SK-N-SH (cell line): ENCODE data around the gene ZEB1.
"Not testable (repeated sequence)": the region's sequence is repeated elsewhere in the genome, so short reads cannot be mapped to it uniquely, and the experiment has no call there.

Experiments
- CTCF ChIP-seq: fragments of 200-600 bp; sonication (generic); IDR thresholded peaks from 2 replicates; pipeline ENCODE4 v1.6.1; 2017; ENCODE audit warnings: antibody characterized with exemption, mild to moderate bottlenecking, moderate library complexity
- ELF1 ChIP-seq: IDR thresholded peaks from 2 replicates; pipeline ENCODE4 v1.4.0; 2012
- EP300 ChIP-seq, 2 experiments: IDR thresholded peaks; 2 replicates each; pipeline versions ENCODE4 v1.4.0 to v1.6.1; 2012; ENCODE audit warnings: borderline replicate concordance in 1 of 2, low read depth in 1 of 2, low read length in 1 of 2
- GABPA ChIP-seq: IDR thresholded peaks from 2 replicates; pipeline ENCODE4 v1.4.0; 2012; ENCODE audit warnings: low read depth, mild to moderate bottlenecking
- MAX ChIP-seq: IDR thresholded peaks from 2 replicates; pipeline ENCODE4 v1.4.0; 2012; ENCODE audit warnings: low read depth
- PBX3 ChIP-seq: IDR thresholded peaks from 2 replicates; pipeline ENCODE4; 2012
- POLR2AphosphoS5 ChIP-seq: IDR thresholded peaks from 2 replicates; pipeline ENCODE4 v1.6.1; 2012; ENCODE audit warnings: low read depth, low read length
- RAD21 ChIP-seq: IDR thresholded peaks from 2 replicates; pipeline ENCODE4 v1.6.1; 2012; ENCODE audit warnings: mild to moderate bottlenecking, low read length
- RCOR1 ChIP-seq: fragments of 150-350 bp; IDR thresholded peaks from 2 replicates; pipeline ENCODE4 v1.6.1; 2017; ENCODE audit warnings: antibody characterized with exemption, low read length
- RFX5 ChIP-seq: IDR thresholded peaks from 2 replicates; pipeline ENCODE4 v1.6.1; 2012; ENCODE audit warnings: mild to moderate bottlenecking, improper control_type of control experiment, low read length
- SIN3A ChIP-seq: IDR thresholded peaks from 2 replicates; pipeline ENCODE4 v1.6.1; 2012; ENCODE audit warnings: low read depth, mild to moderate bottlenecking, low read length, moderate library complexity, borderline replicate concordance
- TAF1 ChIP-seq: IDR thresholded peaks from 2 replicates; pipeline ENCODE4 v1.6.1; 2012; ENCODE audit warnings: low read depth, mild to moderate bottlenecking, low read length, moderate library complexity, borderline replicate concordance
- TEAD4 ChIP-seq: IDR thresholded peaks from 2 replicates; pipeline ENCODE4 v1.4.0; 2012; ENCODE audit warnings: mild to moderate bottlenecking, borderline replicate concordance; ENCODE audit not compliant: insufficient read depth
- TF ChIP-seq, protein P1 (sequence below): fragments of 150-350 bp; IDR thresholded peaks from 2 replicates; pipeline ENCODE4 v1.6.1; 2016; ENCODE audit warnings: mild to moderate bottlenecking, low read depth, low read length

- not testable (repeated sequence) for TF ChIP-seq CTCF; RCOR1; ELF1; PBX3; MAX; SIN3A; EP300 (IDR thresholded peaks at IDR 0.05; ENCODE audit: borderline replicate concordance in 1 of 2, low read depth in 1 of 2, low read length in 1 of 2); GABPA; TEAD4; RAD21; POLR2AphosphoS5; RFX5; TAF1
- TF ChIP-seq, protein P1, sequence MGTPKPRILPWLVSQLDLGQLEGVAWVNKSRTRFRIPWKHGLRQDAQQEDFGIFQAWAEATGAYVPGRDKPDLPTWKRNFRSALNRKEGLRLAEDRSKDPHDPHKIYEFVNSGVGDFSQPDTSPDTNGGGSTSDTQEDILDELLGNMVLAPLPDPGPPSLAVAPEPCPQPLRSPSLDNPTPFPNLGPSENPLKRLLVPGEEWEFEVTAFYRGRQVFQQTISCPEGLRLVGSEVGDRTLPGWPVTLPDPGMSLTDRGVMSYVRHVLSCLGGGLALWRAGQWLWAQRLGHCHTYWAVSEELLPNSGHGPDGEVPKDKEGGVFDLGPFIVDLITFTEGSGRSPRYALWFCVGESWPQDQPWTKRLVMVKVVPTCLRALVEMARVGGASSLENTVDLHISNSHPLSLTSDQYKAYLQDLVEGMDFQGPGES: not testable (repeated sequence)
Measured at GRCh38 chr10:31412397-31412796, 93.4 kb downstream of the ZEB1 start.
